ENCODE results near the gene SERP2. TPM values are rescaled to one million over a fixed set of nuclear protein-coding genes. Genes with fewer than 3 reads are reported as not detected.

The SERP2 gene
- total and polyA plus RNA-seq, 2 of the 13 experiments (the other 11 are each of a cell fraction or from before 2014, with no cell fraction given) = not detected

DNA sequence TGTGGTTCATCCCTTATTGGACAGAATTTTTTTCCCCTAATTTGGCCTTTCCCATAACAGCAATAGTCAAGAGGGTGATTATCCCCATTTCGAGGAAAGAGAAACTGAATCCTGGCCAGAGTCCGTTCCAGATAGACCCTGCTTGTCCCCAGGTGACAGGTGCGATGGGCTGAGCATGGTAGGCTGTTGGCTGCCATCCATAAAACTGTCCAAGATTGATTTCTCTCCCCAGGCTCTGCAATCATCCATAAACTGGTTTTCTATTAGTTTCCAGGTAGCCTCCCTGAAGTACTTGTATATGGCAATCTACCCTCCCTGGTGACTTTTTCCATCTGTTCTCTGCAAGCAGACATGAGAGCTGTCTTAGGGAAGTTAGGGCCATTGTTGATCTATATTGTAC is 25.4 kb downstream of the SERP2 start:
- ChIA-PET POLR2A (interaction anchor here (1.1 kb wide), 1 partner anchor 38 kb away, joined by 3 read pairs; no protein-coding TSS in a partner anchor), CTCF (ENCODE audit: low intra/inter-chr PET ratio, low total read pairs) (no interaction called here)
- in situ Hi-C loops (cut with HindIII; ENCODE audit: extremely low pct_ligation_motif_present, low pct_unique_long_range_greater_than_20kb) = no loop called here
- H4K20me1 ChIP-seq (ENCODE audit: insufficient read depth, low read length) = no peaks in the 10 kb centered on the region
- FAIRE-seq (no peak), DNase-seq (ENCODE audit: low spot score) (no peak), ATAC-seq (no peak)
- no peak overlapping the region for H3K27ac ChIP-seq (ENCODE audit: extremely low read length, insufficient read depth, low read length)
- no peak overlapping the region for H2AFZ ChIP-seq (ENCODE audit: low read length)
- no peaks in the 10 kb centered on the region for H3K9me3 ChIP-seq (ENCODE audit: low read length)
- H3K36me3 ChIP-seq (replicated peaks in 1 of 2; ENCODE audit: control insufficient read depth in 1 of 2, insufficient read depth in 2 of 2, low read length in 2 of 2) = no peaks in the 10 kb centered on the region
- H3K4me3 ChIP-seq (replicated peaks in 1 of 3; ENCODE audit: insufficient read depth in 1 of 3, low read depth in 2 of 3, low read length in 3 of 3) = no peak overlapping the region
- no peak overlapping the region for H3K4me2 ChIP-seq (ENCODE audit: low read depth, low read length)
- H3K4me1 ChIP-seq (ENCODE audit: insufficient read depth, low read length) = peaks cover 45% of the 10 kb centered on the region
- 78% methylated on average over 3 of the region's 3 CpGs for WGBS (ENCODE audit: low lambda C conversion rate)
- intact Hi-C loops (cut with micrococcal nuclease; ENCODE audit: unreplicated experiment) = no loop called here
- no TSS peak for BruUV-seq (replicated peaks)
- H3K9ac ChIP-seq (ENCODE audit: insufficient read depth, low read depth, low read length) = no peak overlapping the region
- H3K27me3 ChIP-seq (ENCODE audit: control insufficient read depth in 1 of 2, insufficient read depth in 2 of 2, low read length in 2 of 2) = no peaks in the 10 kb centered on the region
- no peaks in the 10 kb centered on the region for H3K79me2 ChIP-seq (ENCODE audit: insufficient read depth, low read length)
- TF ChIP-seq ELF3 (CRISPR knock-in tag; IDR thresholded peaks at IDR 0.05) (no peak), ZNF446 (CRISPR knock-in tag; IDR thresholded peaks at IDR 0.05) (no peak), FOXO1 (CRISPR knock-in tag; IDR thresholded peaks at IDR 0.05) (no peak), PAF1 (CRISPR knock-in tag; IDR thresholded peaks at IDR 0.05) (no peak), ZNF616 (CRISPR knock-in tag; IDR thresholded peaks at IDR 0.05; ENCODE audit: low read depth) (no peak), MYC (CRISPR knock-in tag; IDR thresholded peaks at IDR 0.05; ENCODE audit: borderline replicate concordance) (no peak), NCOA1 (CRISPR knock-in tag; IDR thresholded peaks at IDR 0.05) (no peak), NRL (CRISPR knock-in tag; IDR thresholded peaks at IDR 0.05; ENCODE audit: borderline replicate concordance) (no peak), ZFYVE20 (CRISPR knock-in tag; IDR thresholded peaks at IDR 0.05; ENCODE audit: borderline replicate concordance, low read depth) (no peak), ZNF784 (CRISPR knock-in tag; IDR thresholded peaks at IDR 0.05; ENCODE audit: borderline replicate concordance) (no peak), MEIS1 (CRISPR knock-in tag; IDR thresholded peaks at IDR 0.05; ENCODE audit: borderline replicate concordance) (no peak), ZNF550 (CRISPR knock-in tag; IDR thresholded peaks at IDR 0.05; ENCODE audit: borderline replicate concordance) (no peak), RERE (CRISPR knock-in tag; IDR thresholded peaks at IDR 0.05; ENCODE audit: low read depth) (no peak)
- TF ChIP-seq, protein P1, sequence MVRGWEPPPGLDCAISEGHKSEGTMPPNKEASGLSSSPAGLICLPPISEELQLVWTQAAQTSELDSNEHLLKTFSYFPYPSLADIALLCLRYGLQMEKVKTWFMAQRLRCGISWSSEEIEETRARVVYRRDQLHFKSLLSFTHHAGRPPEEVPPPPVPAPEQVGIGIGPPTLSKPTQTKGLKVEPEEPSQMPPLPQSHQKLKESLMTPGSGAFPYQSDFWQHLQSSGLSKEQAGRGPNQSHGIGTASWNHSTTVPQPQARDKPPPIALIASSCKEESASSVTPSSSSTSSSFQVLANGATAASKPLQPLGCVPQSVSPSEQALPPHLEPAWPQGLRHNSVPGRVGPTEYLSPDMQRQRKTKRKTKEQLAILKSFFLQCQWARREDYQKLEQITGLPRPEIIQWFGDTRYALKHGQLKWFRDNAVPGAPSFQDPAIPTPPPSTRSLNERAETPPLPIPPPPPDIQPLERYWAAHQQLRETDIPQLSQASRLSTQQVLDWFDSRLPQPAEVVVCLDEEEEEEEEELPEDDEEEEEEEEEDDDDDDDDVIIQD (CRISPR knock-in tag; IDR thresholded peaks at IDR 0.05; ENCODE audit: low read depth) = no peak
- TF ChIP-seq, protein P2, sequence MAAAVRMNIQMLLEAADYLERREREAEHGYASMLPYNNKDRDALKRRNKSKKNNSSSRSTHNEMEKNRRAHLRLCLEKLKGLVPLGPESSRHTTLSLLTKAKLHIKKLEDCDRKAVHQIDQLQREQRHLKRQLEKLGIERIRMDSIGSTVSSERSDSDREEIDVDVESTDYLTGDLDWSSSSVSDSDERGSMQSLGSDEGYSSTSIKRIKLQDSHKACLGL (CRISPR knock-in tag; IDR thresholded peaks at IDR 0.05) = no peak
- TF ChIP-seq, protein P3, sequence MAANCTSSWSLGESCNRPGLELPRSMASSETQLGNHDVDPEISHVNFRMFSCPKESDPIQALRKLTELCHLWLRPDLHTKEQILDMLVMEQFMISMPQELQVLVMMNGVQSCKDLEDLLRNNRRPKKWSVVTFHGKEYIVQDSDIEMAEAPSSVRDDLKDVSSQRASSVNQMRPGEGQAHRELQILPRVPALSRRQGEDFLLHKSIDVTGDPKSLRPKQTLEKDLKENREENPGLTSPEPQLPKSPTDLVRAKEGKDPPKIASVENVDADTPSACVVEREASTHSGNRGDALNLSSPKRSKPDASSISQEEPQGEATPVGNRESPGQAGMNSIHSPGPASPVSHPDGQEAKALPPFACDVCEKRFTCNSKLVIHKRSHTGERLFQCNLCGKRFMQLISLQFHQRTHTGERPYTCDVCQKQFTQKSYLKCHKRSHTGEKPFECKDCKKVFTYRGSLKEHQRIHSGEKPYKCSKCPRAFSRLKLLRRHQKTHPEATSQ (CRISPR knock-in tag; IDR thresholded peaks at IDR 0.05; ENCODE audit: borderline replicate concordance) = no peak

All from HepG2 (cell line).